ENCODE data around the gene CPZ. TPM values are rescaled to one million over a fixed set of nuclear protein-coding genes. Genes with fewer than 3 reads are reported as not detected.
A peak's percentile ranks its signal among the peaks of the same experiment; 100 is the strongest.

The CPZ gene
- total RNA-seq, 1 donor from 2014 or later, result 0.27 TPM

DNA sequence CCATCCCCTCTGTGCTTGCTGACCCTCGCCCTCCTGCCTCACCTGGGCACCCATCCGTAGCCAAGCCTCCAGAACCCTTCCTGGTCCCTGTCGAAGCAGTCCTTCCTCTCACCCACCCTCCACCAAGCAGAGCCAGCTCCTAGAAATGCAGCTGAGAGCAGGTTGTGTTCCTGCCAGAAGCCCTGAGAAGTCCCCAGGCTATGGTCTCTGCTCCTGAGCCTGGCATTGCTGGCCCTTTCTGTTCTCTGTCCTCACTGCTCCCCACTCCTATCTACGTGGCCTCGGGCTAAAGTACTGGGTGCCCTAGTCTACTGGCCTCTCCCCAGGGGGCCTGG, 2.1 kb upstream of the CPZ start:
- intact Hi-C loops (cut with micrococcal nuclease), result loop anchor here (10.0 kb wide), 2 partner anchors 126 to 346 kb away; no protein-coding TSS in a partner anchor
- peaks cover 13% of the 10 kb centered on the region for H3K4me1 ChIP-seq
- no peak for DNase-seq
- no peaks in the 10 kb centered on the region for H3K9me3 ChIP-seq (replicated peaks)
- H3K36me3 ChIP-seq, result no peaks in the 10 kb centered on the region
- H3K27me3 ChIP-seq (ENCODE audit: low read depth), result peaks cover 98% of the 10 kb centered on the region
- no peak overlapping the region for H3K27ac ChIP-seq (replicated peaks)
- H3K4me3 ChIP-seq, result no peak overlapping the region
- TF ChIP-seq, protein P1, sequence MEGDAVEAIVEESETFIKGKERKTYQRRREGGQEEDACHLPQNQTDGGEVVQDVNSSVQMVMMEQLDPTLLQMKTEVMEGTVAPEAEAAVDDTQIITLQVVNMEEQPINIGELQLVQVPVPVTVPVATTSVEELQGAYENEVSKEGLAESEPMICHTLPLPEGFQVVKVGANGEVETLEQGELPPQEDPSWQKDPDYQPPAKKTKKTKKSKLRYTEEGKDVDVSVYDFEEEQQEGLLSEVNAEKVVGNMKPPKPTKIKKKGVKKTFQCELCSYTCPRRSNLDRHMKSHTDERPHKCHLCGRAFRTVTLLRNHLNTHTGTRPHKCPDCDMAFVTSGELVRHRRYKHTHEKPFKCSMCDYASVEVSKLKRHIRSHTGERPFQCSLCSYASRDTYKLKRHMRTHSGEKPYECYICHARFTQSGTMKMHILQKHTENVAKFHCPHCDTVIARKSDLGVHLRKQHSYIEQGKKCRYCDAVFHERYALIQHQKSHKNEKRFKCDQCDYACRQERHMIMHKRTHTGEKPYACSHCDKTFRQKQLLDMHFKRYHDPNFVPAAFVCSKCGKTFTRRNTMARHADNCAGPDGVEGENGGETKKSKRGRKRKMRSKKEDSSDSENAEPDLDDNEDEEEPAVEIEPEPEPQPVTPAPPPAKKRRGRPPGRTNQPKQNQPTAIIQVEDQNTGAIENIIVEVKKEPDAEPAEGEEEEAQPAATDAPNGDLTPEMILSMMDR (IDR thresholded peaks at IDR 0.05; ENCODE audit: borderline replicate concordance), result no peak

DNA sequence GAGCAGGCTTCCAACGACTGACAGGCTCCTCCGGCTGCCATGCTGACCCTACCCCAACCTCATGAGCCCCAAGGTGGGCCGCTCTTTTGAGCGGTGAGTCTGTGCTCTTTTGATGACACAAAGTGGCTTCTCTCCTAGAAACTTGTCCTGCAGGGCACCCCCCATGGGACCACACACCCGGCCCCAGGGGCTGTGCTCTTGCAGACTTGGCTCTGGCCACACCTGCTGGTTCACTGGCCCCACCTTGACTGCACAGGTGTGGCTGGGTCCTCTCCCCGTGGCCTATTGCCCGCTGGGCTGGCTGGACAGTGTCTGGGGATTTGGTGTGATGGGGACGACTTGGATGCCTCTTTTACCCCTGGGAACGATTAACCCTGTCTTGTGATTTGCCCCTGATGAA, 1.5 kb upstream of the CPZ start:
- no peaks in the 10 kb centered on the region for H3K36me3 ChIP-seq
- H3K27me3 ChIP-seq (ENCODE audit: low read depth), result peaks cover 96% of the 10 kb centered on the region
- DNase-seq, result no peak
- TF ChIP-seq, protein P1 (IDR thresholded peaks at IDR 0.05; ENCODE audit: borderline replicate concordance), result no peak
- intact Hi-C loops (cut with micrococcal nuclease), result loop anchor here (10.0 kb wide), 2 partner anchors 126 to 346 kb away; no protein-coding TSS in a partner anchor
- no peak overlapping the region for H3K27ac ChIP-seq (replicated peaks)
- peaks cover 13% of the 10 kb centered on the region for H3K4me1 ChIP-seq
- H3K4me3 ChIP-seq, result no peak overlapping the region
- no peaks in the 10 kb centered on the region for H3K9me3 ChIP-seq (replicated peaks)

DNA sequence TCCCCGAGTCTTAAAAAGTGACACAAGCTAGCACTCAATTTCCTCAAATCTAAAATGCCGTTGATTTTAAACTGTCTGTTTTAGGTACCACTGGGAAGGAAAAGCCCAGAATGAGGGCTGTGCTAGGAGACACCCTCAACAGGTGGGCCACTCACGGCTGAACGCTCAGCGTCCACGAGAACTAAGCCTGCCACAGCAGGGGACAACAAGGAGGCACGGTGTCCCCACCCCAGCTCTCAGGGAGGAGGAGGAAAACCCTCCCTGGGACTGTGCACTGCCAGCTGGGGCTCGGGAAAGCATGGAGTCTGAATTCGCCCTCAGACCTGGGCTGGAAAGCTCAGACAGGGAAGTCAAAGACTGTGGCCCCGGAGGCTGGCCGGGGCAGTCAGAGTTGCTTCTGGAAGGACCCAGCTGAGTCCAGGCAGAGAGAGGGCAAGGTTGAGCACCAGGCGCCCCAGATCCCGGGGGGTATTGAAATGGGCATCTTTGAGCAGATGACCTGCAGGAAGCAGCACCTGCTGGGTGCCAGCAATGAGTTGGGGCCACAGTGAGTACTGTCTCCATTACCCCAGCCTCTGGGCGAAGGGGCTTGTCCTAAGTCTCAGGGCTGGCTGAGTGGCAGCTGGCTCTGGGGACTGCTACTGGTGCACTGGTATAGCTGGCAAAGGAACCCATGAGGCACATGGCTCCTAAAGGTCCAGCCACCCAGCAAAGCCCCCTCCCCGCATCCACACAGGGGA, 769 bp upstream of the CPZ start:
- peak; percentile 11 for DNase-seq
- Histone ChIP-seq H3K27ac (replicated peaks) (no peak overlapping the region), H3K4me1 (peaks cover 13% of the 10 kb centered on the region), H3K36me3 (no peaks in the 10 kb centered on the region), H3K9me3 (replicated peaks) (no peaks in the 10 kb centered on the region), H3K4me3 (no peak overlapping the region), H3K27me3 (ENCODE audit: low read depth) (peaks cover 95% of the 10 kb centered on the region)
- TF ChIP-seq, protein P1 (IDR thresholded peaks at IDR 0.05; ENCODE audit: borderline replicate concordance), result no peak
- intact Hi-C loops (cut with micrococcal nuclease), result loop anchor here (10.0 kb wide), 2 partner anchors 127 to 347 kb away; no protein-coding TSS in a partner anchor

DNA sequence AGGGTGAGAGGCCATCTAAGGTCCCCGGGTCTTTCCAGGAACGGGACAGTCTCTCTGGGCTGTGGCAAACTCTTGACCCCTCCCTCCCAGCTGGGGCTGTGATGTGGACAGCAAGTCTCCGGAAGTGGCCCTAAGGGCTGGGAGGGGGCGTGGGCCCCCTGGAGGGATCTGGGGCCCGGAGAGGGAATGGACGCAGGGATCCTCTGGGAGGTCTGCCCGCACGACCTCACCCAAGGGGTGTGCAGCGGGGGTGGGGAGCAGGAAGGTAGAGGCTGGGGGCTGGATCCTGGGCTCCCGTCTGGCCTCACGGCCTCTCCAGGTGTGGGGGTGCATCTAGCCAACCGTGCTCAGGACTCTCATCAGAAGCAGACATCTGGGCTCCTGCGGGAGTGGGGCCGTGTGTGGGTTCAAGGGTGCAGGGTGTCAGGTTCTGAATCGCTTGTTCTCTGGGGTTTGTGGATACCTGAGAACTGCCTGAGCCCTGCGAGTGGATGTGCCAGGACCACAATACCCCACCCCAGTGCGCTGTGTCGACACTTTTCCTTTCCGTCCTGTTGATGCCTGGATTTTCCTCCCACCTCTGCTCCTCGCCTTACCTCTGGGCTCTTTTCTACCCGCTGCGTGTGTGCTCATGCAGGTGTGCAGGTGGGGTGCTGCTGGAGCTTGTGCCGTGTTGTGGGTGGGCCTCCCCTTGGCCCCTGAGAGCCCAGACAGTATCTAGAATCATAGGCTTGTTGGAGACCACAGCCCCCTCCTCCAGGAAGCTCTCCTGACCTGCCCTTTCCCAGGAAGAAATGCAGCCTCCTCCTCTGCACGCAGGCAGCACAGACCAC, 915 bp downstream of the CPZ start:
- no peaks in the 10 kb centered on the region for H3K36me3 ChIP-seq
- no peak overlapping the region for H3K4me3 ChIP-seq
- no peaks in the 10 kb centered on the region for H3K9me3 ChIP-seq (replicated peaks)
- H3K4me1 ChIP-seq, result peaks cover 13% of the 10 kb centered on the region
- no peak overlapping the region for H3K27ac ChIP-seq (replicated peaks)
- no peak for DNase-seq
- intact Hi-C loops (cut with micrococcal nuclease), result loop anchor here (10.0 kb wide), 2 partner anchors 129 to 349 kb away; no protein-coding TSS in a partner anchor
- TF ChIP-seq, protein P1 (IDR thresholded peaks at IDR 0.05; ENCODE audit: borderline replicate concordance), result no peak
- peaks cover 95% of the 10 kb centered on the region for H3K27me3 ChIP-seq (ENCODE audit: low read depth)

DNA sequence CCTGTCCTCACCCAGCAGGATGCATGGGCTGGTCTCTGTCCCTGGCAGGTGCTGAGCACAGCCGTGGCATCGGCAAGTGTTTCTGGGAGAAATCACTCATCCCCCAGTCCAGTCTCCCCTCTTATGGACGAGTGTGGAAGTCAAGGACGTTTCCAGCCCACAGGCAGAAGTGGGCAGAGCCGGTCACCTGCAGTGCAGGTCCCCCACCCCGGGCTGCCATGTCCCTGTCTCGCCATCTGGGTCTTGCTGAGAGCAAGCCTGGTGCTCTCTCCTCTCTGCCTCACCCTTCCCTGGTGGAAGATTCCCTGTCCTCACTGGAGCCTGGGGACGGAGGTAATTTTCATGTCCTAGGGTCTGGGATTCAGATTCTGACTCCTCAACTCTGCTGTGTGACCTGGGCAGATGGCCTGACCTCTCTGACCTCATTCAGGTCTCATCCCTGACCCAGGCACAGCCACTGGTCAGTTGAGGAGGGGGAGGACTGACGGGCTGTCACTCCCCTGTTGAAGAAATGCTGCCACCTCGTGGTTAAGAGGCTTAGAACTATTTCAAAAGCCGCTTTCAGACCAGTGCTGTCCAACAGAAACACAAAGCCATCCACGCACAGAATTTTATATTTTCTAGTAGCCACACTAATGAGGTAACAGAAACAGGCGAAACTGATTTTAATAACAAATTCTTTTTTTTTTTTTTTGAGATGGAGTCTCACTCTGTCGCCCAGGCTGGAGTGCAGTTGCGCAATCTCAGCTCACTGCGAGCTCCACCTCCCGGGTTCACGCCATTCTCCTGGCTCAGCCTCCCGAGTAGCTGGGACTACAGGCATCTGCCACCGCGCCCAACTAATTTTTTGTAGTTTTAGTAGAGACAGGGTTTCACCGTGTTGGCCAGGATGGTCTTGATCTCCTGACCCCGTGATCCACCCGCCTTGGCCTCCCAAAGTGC, 1.8 kb downstream of the CPZ start:
- Histone ChIP-seq H3K27ac (replicated peaks) (no peak overlapping the region), H3K36me3 (no peaks in the 10 kb centered on the region), H3K4me1 (peaks cover 13% of the 10 kb centered on the region), H3K27me3 (ENCODE audit: low read depth) (peaks cover 95% of the 10 kb centered on the region), H3K4me3 (no peak overlapping the region), H3K9me3 (replicated peaks) (no peaks in the 10 kb centered on the region)
- TF ChIP-seq, protein P1 (IDR thresholded peaks at IDR 0.05; ENCODE audit: borderline replicate concordance), result peak; percentile 73
- no peak for DNase-seq
- intact Hi-C loops (cut with micrococcal nuclease), result loop anchor here (10.0 kb wide), 2 partner anchors 130 to 350 kb away; no protein-coding TSS in a partner anchor

Measured in left ventricle myocardium inferior (tissue), 1 donor.